ENCODE measurements around the gene ADNP2. TPM values are rescaled to one million over a fixed set of nuclear protein-coding genes. Genes with fewer than 3 reads are reported as not detected.

Gene ADNP2
- polyA plus RNA-seq, 3 donors = 20.7 to 26.3 (median 26.1) TPM

- no peak for DNase-seq
Observed at GRCh38 chr18:80185545-80185944, 76.5 kb downstream of the ADNP2 start.

DNA sequence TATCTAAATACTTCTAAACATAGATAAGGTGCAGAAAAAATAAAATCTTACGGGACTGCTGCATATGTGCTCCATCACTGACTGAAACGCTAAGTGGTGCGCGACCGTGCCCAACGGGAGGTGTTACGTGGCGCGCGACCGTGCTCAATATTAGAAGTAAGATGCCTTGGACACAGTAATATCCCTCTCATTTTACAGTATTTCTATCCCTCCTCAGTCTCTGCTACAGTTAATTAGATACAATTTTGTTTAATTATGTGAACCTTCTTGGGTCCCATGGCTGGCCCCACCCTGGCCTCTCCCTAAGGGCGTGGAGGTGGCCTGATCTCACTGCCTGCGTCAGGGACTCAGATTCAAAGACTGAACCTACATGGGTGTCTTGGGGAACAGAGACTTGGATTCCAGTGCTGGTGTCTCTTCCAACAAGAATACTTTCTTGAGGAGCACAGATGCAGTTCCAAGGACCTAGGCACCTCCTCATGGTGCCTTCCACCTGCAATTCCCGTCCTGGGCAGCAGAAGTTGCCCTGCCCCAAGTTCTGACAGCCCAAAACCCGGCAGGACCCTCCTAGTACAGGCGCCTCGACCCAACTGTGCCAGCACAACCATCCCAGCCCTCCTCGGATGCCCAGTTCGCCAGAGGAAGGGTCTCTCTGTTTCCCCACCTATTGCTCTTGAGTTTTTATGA lies 79.0 kb downstream of the ADNP2 start:
- no peak for DNase-seq

DNA sequence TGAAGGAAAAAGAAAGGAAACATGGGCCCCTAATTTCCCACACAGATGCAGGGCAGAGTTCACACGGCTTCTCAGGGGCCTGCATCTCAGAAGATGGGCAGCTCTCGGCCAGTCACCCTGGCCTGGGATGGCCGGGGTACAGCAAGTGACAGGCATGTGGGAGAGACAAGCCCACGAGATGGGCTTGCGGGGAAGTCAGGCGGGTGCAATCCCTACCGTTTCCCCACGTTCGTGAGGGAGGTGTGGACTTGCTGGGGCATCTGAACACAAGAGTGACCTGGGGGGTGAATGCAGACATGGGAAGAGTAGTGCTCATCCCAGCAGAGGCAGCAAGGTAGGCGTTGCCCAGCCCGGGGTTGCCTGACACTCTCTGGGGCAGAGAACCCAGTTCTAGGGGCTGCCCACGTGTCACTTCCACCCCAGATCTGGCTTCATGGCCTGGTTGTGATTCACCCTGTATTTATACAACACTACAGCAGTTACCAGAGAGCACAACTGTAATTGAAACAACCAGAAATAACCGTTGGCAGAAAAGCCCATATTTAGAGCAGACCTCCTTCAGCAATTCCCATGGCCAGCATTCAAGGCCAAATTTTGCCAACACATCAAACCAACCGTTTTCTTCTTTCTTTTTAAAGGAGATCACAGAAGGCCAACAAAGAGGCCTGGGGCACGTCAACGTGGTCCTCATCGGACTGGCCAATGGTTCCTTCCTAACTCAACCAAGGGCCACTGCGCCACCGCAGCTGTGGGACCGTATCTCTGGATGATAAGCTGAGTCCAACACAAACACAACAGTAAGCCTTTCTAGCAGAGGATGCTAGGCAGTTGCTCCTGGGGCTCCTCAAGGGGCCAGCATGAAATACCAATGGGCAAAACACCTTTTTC lies 79.8 kb downstream of the ADNP2 start:
- no peak for DNase-seq

- DNase-seq = no peak
Observed at GRCh38 chr18:80189531-80189865, 80.4 kb downstream of the ADNP2 start.

Other genes with a start within 250 kb of the ADNP2 start
- 10 to 100 TPM; 27.0 to 32.7 (median 31.0) TPM for gene SLC66A2, start 157.6 kb upstream of the ADNP2 start, polyA plus RNA-seq (ENCODE audit: insufficient read length in 3 of 3)
- gene HSBP1L1, start 144.6 kb upstream of the ADNP2 start, polyA plus RNA-seq (ENCODE audit: insufficient read length in 3 of 3) = 10 to 100 TPM; 19.9 to 30.9 (median 28.3) TPM
- gene TXNL4A, start 120.7 kb upstream of the ADNP2 start, polyA plus RNA-seq (ENCODE audit: insufficient read length in 3 of 3) = 100 to 1,000 TPM in 1 of 3 donors, 10 to 100 TPM in 2; 82.6 to 101 (median 99.7) TPM
- gene RBFA, start 74.8 kb upstream of the ADNP2 start, polyA plus RNA-seq (ENCODE audit: insufficient read length in 3 of 3) = 10 to 100 TPM; 31.3 to 43.6 (median 40.4) TPM
- 10 to 100 TPM; 30.7 to 32.2 (median 31.1) TPM for gene PARD6G, start 138.3 kb downstream of the ADNP2 start, polyA plus RNA-seq (ENCODE audit: insufficient read length in 3 of 3)

Data from renal pelvis (tissue), 4 donors.